ENCODE measurements around the gene INTS7. TPM values are rescaled to one million over a fixed set of nuclear protein-coding genes. Genes with fewer than 3 reads are reported as not detected.

Gene INTS7
- total and polyA plus RNA-seq, 2 experiments from 2014 or later: 10.9 to 34.0 TPM

DNA sequence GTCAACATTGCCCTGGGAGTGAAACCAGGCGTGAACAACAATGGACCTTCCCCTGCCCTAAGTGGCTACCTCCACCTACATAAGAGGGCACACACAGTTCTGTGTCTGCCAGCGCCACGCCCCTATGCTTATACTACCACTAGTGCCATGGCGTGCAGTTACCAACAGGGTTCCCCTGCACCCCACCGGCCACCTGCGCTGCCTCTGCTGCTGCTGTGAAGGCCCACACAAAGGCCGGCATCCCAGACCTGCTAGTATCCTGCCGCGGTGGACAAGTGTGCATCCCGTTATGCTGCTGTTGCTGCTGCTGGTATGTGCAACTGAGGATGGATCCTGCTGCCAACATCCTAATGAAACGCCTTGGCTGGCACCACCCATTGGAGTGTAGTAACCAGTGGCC is 75.7 kb downstream of the INTS7 start (continued):
- TF ChIP-seq, protein P1, sequence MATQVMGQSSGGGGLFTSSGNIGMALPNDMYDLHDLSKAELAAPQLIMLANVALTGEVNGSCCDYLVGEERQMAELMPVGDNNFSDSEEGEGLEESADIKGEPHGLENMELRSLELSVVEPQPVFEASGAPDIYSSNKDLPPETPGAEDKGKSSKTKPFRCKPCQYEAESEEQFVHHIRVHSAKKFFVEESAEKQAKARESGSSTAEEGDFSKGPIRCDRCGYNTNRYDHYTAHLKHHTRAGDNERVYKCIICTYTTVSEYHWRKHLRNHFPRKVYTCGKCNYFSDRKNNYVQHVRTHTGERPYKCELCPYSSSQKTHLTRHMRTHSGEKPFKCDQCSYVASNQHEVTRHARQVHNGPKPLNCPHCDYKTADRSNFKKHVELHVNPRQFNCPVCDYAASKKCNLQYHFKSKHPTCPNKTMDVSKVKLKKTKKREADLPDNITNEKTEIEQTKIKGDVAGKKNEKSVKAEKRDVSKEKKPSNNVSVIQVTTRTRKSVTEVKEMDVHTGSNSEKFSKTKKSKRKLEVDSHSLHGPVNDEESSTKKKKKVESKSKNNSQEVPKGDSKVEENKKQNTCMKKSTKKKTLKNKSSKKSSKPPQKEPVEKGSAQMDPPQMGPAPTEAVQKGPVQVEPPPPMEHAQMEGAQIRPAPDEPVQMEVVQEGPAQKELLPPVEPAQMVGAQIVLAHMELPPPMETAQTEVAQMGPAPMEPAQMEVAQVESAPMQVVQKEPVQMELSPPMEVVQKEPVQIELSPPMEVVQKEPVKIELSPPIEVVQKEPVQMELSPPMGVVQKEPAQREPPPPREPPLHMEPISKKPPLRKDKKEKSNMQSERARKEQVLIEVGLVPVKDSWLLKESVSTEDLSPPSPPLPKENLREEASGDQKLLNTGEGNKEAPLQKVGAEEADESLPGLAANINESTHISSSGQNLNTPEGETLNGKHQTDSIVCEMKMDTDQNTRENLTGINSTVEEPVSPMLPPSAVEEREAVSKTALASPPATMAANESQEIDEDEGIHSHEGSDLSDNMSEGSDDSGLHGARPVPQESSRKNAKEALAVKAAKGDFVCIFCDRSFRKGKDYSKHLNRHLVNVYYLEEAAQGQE (IDR thresholded peaks at IDR 0.05; ENCODE audit: unreplicated experiment): no peak
- TF ChIP-seq, protein P2, sequence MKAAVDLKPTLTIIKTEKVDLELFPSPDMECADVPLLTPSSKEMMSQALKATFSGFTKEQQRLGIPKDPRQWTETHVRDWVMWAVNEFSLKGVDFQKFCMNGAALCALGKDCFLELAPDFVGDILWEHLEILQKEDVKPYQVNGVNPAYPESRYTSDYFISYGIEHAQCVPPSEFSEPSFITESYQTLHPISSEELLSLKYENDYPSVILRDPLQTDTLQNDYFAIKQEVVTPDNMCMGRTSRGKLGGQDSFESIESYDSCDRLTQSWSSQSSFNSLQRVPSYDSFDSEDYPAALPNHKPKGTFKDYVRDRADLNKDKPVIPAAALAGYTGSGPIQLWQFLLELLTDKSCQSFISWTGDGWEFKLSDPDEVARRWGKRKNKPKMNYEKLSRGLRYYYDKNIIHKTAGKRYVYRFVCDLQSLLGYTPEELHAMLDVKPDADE (IDR thresholded peaks at IDR 0.05): no peak
- TF ChIP-seq JUNB (IDR thresholded peaks at IDR 0.05; ENCODE audit: unreplicated experiment): no peak
- TF ChIP-seq CREB1 (CRISPR knock-in tag; IDR thresholded peaks at IDR 0.05; ENCODE audit: low read depth): no peak
- TF ChIP-seq, protein P3, sequence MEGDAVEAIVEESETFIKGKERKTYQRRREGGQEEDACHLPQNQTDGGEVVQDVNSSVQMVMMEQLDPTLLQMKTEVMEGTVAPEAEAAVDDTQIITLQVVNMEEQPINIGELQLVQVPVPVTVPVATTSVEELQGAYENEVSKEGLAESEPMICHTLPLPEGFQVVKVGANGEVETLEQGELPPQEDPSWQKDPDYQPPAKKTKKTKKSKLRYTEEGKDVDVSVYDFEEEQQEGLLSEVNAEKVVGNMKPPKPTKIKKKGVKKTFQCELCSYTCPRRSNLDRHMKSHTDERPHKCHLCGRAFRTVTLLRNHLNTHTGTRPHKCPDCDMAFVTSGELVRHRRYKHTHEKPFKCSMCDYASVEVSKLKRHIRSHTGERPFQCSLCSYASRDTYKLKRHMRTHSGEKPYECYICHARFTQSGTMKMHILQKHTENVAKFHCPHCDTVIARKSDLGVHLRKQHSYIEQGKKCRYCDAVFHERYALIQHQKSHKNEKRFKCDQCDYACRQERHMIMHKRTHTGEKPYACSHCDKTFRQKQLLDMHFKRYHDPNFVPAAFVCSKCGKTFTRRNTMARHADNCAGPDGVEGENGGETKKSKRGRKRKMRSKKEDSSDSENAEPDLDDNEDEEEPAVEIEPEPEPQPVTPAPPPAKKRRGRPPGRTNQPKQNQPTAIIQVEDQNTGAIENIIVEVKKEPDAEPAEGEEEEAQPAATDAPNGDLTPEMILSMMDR (conservative IDR thresholded peaks at IDR 0.05; ENCODE audit: low read depth in 2 of 2): no peak

DNA sequence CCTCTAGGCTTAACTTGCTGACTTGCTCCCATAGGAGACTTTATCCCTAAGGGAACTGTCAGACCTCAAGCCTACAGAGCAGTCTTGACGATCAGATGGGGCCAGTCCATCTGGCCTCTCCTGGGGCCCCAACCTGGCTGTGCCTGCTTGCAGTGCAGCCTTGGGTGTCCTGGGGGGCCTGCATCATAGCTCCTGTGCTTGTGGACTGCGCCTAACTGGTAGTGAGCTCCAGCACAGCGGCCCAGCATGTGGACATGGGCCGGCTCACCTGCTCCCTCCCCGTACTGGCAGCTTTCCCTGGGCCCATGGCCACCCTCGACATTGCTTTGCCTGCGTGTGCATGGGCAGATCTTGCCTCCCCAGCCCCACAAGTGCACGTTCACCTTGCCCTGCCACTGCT is 76.1 kb downstream of the INTS7 start:
- H3K79me2 ChIP-seq (replicated peaks; ENCODE audit: insufficient read depth): no peaks in the 10 kb centered on the region
- peaks cover 4% of the 10 kb centered on the region; the same call in 1 of the 2 replicates for H3K36me3 ChIP-seq (ENCODE audit: insufficient read depth)
- H3F3A ChIP-seq (replicated peaks; ENCODE audit: low read depth): no peaks in the 10 kb centered on the region
- Mint-ChIP-seq H3K36me3 (ENCODE audit: low read depth) (peaks cover 40% of the 10 kb centered on the region), H3K4me3 (no peak overlapping the region), H3K4me1 (no peaks in the 10 kb centered on the region), H3K9me3 (peaks cover 7% of the 10 kb centered on the region; the same call in 1 of the 3 replicates), H3K27me3 (ENCODE audit: insufficient read depth, low read depth, poor library complexity) (no peaks in the 10 kb centered on the region), H3K27ac (no peak overlapping the region)
- no peak overlapping the region for H3K4me2 ChIP-seq
- no peak for ATAC-seq
- no peak overlapping the region for H3K4me3 ChIP-seq
- no peaks in the 10 kb centered on the region for H3K9me2 ChIP-seq (ENCODE audit: insufficient read depth)
- no peak overlapping the region for H3K27ac ChIP-seq (ENCODE audit: low read depth)
- H4K20me1 ChIP-seq (replicated peaks; ENCODE audit: insufficient read depth): no peaks in the 10 kb centered on the region; the same call in 1 of the 2 replicates
- DNase-seq (ENCODE audit: low spot score): no peak
- no peaks in the 10 kb centered on the region for H3K4me1 ChIP-seq (ENCODE audit: insufficient read depth)
- no peaks in the 10 kb centered on the region for H3K27me3 ChIP-seq (ENCODE audit: insufficient read depth)
- H2AFZ ChIP-seq: no peak overlapping the region
- TF ChIP-seq ZNF331 (CRISPR knock-in tag; IDR thresholded peaks at IDR 0.05; ENCODE audit: low read depth) (no peak), POLR2AphosphoS5 (IDR thresholded peaks at IDR 0.05; ENCODE audit: low read depth) (no peak), EZH2phosphoT487 (IDR thresholded peaks at IDR 0.05; ENCODE audit: unreplicated experiment) (no peak), JUNB (IDR thresholded peaks at IDR 0.05; ENCODE audit: unreplicated experiment) (no peak), EZH2 (IDR thresholded peaks at IDR 0.05; ENCODE audit: low read depth, unreplicated experiment) (no peak), STAT1 (IDR thresholded peaks at IDR 0.05; ENCODE audit: unreplicated experiment) (no peak)
- TF ChIP-seq, protein P4, sequence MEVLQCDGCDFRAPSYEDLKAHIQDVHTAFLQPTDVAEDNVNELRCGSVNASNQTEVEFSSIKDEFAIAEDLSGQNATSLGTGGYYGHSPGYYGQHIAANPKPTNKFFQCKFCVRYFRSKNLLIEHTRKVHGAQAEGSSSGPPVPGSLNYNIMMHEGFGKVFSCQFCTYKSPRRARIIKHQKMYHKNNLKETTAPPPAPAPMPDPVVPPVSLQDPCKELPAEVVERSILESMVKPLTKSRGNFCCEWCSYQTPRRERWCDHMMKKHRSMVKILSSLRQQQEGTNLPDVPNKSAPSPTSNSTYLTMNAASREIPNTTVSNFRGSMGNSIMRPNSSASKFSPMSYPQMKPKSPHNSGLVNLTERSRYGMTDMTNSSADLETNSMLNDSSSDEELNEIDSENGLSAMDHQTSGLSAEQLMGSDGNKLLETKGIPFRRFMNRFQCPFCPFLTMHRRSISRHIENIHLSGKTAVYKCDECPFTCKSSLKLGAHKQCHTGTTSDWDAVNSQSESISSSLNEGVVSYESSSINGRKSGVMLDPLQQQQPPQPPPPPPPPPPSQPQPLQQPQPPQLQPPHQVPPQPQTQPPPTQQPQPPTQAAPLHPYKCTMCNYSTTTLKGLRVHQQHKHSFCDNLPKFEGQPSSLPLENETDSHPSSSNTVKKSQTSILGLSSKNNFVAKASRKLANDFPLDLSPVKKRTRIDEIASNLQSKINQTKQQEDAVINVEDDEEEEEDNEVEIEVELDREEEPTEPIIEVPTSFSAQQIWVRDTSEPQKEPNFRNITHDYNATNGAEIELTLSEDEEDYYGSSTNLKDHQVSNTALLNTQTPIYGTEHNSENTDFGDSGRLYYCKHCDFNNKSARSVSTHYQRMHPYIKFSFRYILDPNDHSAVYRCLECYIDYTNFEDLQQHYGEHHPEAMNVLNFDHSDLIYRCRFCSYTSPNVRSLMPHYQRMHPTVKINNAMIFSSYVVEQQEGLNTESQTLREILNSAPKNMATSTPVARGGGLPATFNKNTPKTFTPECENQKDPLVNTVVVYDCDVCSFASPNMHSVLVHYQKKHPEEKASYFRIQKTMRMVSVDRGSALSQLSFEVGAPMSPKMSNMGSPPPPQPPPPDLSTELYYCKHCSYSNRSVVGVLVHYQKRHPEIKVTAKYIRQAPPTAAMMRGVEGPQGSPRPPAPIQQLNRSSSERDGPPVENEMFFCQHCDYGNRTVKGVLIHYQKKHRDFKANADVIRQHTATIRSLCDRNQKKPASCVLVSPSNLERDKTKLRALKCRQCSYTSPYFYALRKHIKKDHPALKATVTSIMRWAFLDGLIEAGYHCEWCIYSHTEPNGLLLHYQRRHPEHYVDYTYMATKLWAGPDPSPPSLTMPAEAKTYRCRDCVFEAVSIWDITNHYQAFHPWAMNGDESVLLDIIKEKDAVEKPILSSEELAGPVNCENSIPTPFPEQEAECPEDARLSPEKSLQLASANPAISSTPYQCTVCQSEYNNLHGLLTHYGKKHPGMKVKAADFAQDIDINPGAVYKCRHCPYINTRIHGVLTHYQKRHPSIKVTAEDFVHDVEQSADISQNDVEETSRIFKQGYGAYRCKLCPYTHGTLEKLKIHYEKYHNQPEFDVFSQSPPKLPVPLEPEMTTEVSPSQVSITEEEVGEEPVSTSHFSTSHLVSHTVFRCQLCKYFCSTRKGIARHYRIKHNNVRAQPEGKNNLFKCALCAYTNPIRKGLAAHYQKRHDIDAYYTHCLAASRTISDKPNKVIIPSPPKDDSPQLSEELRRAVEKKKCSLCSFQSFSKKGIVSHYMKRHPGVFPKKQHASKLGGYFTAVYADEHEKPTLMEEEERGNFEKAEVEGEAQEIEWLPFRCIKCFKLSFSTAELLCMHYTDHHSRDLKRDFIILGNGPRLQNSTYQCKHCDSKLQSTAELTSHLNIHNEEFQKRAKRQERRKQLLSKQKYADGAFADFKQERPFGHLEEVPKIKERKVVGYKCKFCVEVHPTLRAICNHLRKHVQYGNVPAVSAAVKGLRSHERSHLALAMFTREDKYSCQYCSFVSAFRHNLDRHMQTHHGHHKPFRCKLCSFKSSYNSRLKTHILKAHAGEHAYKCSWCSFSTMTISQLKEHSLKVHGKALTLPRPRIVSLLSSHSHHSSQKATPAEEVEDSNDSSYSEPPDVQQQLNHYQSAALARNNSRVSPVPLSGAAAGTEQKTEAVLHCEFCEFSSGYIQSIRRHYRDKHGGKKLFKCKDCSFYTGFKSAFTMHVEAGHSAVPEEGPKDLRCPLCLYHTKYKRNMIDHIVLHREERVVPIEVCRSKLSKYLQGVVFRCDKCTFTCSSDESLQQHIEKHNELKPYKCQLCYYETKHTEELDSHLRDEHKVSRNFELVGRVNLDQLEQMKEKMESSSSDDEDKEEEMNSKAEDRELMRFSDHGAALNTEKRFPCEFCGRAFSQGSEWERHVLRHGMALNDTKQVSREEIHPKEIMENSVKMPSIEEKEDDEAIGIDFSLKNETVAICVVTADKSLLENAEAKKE (CRISPR knock-in tag; IDR thresholded peaks at IDR 0.05): no peak

Measured in GM23338 (cell line).